Measurements from ENCODE around the gene PRKCZ.
"Not testable (repeated sequence)": the region's sequence is repeated elsewhere in the genome, so short reads cannot be mapped to it uniquely, and the experiment has no call there.

The PRKCZ gene

GRCh38 chr1:2135941-2136340 lies 85.7 kb downstream of the PRKCZ start:
- no peak for DNase-seq (ENCODE audit: low spot score)

GRCh38 chr1:2136386-2137235 lies 86.4 kb downstream of the PRKCZ start:
- DNase-seq (ENCODE audit: low spot score) = no peak

GRCh38 chr1:2137257-2138121 lies 87.3 kb downstream of the PRKCZ start:
- no peak for DNase-seq (ENCODE audit: low spot score)

GRCh38 chr1:2139156-2139555 lies 88.9 kb downstream of the PRKCZ start:
- DNase-seq (ENCODE audit: low spot score) = not testable (repeated sequence)

GRCh38 chr1:2141025-2141424 lies 90.8 kb downstream of the PRKCZ start:
- DNase-seq (ENCODE audit: low spot score) = no peak

DNA sequence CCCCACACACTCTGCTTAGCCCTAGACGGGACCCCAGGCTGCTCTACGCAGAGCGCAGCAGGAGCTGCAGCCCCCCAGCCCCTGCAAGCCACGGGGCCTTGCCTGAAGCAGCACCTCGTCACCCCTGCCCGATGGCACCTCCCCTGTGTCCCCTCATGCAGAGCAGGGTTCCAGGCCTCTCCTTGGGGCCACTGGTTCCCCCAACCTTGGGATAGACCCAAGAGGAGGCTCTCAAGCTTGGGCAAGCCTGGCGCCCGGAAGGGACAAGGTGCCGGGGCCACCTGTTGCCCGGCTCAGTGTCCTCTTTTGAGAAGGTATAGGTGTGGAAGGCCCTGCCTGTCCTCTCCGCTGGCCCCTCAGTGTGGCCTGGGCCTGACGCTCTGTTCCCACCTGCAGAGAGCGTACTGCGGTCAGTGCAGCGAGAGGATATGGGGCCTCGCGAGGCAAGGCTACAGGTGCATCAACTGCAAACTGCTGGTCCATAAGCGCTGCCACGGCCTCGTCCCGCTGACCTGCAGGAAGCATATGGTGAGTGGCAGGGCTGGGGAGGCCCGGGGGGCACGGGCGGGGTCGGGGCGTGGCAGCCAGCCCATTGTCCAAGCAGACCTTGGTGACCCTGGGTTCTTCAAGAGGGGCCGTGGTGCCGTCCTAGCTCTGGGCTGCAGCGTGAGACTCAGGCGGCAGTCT lies 93.7 kb downstream of the PRKCZ start:
- no peak for DNase-seq (ENCODE audit: low spot score)

GRCh38 chr1:2144501-2145090 lies 94.4 kb downstream of the PRKCZ start:
- DNase-seq (ENCODE audit: low spot score) = no peak

DNA sequence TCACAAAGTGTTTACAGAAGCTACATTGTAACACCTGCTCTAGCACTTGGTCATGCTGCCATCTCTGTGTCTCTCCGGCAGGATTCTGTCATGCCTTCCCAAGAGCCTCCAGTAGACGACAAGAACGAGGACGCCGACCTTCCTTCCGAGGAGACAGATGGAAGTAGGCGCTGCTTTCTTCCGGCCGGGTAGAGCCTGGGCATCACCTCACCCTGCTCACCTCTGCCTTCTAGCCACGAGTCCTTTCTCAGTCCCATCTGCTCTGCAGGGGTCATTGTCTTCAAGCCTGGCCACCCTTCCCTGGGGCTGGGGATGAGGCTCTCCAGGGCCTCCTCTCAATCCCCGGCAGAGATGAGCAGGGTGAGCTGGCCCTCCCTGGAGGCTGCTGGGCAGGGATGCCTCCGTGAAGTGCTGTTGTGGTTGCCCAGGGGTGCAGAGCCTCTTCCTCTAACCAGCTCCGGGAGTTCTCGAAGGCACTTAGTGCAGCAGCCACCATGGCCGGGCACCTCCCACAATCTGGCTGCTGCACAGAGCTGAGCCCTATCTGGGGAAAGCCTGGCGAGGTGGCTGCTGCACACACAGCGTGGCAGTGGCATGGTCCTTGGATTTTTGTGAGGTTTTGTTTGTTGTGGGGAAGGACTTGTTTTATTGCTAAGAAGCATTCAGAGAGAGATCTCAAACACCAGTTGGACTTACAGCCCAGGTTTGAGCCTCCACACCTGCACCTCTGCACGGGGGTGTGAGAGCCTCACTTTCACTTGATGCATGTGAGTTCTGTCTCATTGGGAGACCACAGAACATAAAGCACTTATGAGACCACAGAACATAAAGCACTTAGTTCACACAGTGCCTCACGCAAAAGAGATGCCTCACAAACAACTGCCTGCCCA lies 96.0 kb downstream of the PRKCZ start:
- DNase-seq (ENCODE audit: low spot score) = no peak

GRCh38 chr1:2146836-2147517 lies 96.8 kb downstream of the PRKCZ start:
- DNase-seq (ENCODE audit: low spot score) = no peak

GRCh38 chr1:2147869-2148268 lies 97.7 kb downstream of the PRKCZ start:
- DNase-seq (ENCODE audit: low spot score) = not testable (repeated sequence)

DNA sequence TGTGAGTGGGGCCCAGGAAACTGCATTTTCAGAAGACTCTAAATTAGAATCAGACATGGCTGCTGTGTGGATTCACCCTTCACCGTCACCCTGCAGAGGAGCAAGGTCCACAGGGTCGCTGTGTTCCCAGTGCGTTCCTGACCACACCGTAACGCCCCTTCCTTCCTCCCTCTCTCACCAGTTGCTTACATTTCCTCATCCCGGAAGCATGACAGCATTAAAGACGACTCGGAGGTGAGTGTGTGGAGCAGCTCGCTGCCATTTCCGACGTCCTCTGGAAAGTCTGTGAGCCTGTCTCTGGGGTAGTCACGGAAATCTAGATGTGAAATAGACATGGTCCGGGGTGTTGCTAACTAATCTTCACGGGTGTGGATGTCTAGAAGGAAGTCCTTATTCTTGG lies 98.5 kb downstream of the PRKCZ start:
- no peak for DNase-seq (ENCODE audit: low spot score)

DNA sequence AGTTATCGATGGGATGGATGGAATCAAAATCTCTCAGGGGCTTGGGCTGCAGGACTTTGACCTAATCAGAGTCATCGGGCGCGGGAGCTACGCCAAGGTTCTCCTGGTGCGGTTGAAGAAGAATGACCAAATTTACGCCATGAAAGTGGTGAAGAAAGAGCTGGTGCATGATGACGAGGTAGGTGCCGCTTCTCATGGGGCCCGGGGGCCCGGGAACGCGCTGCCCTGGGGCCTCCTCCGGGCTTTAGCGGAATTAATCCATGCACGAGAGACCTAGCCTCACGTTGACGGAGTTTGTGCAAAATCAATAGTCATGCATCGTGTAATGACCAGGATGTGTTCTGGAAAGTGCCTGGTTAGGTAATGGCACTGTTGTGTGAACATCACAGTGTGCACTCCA lies 100.6 kb downstream of the PRKCZ start:
- DNase-seq (ENCODE audit: low spot score) = no peak

GRCh38 chr1:2151252-2151651 lies 101.0 kb downstream of the PRKCZ start:
- no peak for DNase-seq (ENCODE audit: low spot score)

DNA sequence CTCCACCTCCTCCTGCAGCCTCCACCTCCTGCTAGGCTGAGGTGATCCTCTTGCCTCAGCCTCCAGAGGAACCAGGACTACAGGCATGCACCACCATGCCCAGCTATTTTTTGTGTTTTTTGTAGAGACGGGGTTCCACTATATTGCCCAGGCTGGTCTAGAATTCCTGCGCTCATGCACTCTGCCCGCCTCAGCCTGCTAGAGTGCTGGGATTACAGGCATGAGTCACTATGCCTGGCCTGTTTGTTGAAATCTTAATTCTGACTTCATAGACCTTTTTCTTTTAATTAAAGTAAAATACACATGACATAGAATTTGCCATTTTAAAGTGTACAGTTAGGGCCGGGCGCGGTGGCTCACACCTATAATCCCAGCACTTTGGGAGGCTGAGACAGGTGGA lies 101.7 kb downstream of the PRKCZ start:
- no peak for DNase-seq (ENCODE audit: low spot score)

DNA sequence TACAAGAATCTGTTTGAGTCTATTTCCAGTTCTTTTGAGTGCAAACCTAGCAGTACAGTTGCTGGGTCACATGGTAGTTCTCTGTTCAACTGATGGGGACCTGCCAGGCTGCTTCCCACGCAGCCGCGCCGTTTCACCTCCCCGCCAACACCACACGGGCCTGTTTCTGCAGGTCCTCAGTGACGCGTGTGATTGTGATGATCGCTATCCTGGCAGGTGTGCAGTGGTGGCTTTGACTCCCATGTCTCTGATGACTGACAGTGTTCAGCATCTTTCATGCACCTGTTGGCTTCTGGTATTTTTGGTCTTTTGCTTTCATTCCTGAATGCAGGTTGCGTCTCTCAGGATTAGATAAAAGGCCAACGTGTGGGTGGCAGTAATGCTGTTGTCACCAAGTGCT lies 102.7 kb downstream of the PRKCZ start:
- no peak for DNase-seq (ENCODE audit: low spot score)

DNA sequence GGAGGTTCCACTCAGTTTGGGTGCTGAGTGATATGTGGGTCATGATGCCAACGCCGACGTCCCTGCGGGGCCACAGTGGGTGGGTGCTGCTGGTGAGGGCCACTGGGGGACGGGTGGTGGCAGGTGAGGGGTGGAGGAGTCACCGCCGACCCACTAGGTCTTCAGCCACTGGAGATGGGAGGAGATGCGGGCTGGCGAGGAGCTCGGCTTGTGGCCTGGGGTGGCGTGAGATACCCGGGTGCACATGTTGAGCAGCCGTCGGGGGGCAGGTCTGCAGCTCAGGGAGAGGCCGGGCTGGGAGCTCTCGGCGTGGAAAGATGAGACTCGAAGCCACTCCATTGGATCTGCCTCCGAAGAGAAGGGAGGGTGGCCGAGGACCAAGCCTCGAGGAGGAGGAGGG lies 103.8 kb downstream of the PRKCZ start:
- DNase-seq (ENCODE audit: low spot score) = no peak

GRCh38 chr1:2155147-2155598 lies 105.0 kb downstream of the PRKCZ start:
- no peak for DNase-seq (ENCODE audit: low spot score)

DNA sequence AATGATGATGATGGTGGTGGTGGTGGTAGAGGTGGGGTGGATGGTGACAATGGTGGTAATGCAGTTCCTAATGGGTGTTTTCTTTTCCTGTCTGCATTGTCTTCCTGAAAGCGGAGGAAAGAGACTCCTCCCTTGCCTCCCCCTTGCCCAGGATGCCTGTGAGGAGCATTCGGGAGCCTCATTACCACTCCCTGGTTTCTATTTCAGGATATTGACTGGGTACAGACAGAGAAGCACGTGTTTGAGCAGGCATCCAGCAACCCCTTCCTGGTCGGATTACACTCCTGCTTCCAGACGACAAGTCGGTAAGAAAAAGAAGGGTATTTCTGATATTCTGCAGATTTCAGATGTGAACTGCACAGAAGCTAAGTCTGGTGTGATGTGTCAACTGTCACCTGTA lies 105.6 kb downstream of the PRKCZ start:
- DNase-seq (ENCODE audit: low spot score) = no peak

GRCh38 chr1:2156866-2157265 lies 106.7 kb downstream of the PRKCZ start:
- DNase-seq (ENCODE audit: low spot score) = no peak

DNA sequence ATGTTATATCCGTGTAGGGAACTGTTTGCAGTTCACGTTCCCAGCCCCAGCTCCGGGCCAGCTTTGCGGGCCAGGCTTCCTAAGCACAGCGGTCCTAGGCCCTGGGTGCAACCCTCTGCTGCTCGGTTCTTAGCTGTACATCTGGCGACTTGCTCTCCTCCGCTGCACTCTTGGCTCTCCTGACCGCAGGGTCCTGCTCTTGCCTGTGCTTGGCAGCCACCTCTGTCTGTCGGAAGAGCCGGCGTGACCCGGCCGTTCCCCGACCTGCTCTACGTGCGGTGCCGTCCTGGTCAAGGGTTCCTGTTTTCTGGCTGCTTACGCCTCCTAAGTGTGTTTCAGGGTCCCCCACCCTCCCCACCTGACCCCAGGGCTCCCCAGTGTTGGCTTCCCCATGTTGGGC lies 107.6 kb downstream of the PRKCZ start:
- DNase-seq (ENCODE audit: low spot score) = no peak

GRCh38 chr1:2158272-2158671 lies 108.1 kb downstream of the PRKCZ start:
- DNase-seq (ENCODE audit: low spot score) = no peak

All from AG20443 (cell line).